Activated CD4-positive, CD25-positive, alpha-beta regulatory T cell treated with anti-CD3 and anti-CD28 coated beads, Interleukin-2, amount 50 U/mL, for 16 hours (primary cell): ENCODE data around the gene C2CD4D.

Experiments
- DNase-seq: peaks from one replicate; pipeline ENCODE4 v3.0.0-alpha.2; 2020; ENCODE audit warnings: low read depth, low spot score

C2CD4D gene

DNA sequence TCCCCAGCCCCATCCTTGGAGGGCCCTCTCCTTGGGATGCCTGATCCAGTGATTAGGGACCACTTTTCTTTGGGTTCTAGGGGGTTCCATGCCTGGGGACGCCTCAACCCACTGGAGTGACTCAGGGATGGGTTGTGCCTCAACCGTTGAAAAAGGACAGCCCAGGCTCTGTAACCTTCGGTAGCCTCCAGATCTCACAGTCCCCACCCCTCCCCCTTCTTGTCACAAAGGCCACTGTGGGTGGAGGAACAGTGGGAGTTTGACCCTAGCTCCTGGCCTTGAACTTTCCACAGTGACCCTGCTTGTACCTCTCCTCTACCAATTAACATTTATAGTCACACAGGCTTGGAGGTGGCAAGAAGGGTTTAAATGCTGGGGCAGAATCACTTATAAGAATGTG, 5.4 kb downstream of the C2CD4D start:
- DNase-seq: no peak

GRCh38 chr1:151833172-151833900, 6.3 kb downstream of the C2CD4D start:
- DNase-seq: no peak

DNA sequence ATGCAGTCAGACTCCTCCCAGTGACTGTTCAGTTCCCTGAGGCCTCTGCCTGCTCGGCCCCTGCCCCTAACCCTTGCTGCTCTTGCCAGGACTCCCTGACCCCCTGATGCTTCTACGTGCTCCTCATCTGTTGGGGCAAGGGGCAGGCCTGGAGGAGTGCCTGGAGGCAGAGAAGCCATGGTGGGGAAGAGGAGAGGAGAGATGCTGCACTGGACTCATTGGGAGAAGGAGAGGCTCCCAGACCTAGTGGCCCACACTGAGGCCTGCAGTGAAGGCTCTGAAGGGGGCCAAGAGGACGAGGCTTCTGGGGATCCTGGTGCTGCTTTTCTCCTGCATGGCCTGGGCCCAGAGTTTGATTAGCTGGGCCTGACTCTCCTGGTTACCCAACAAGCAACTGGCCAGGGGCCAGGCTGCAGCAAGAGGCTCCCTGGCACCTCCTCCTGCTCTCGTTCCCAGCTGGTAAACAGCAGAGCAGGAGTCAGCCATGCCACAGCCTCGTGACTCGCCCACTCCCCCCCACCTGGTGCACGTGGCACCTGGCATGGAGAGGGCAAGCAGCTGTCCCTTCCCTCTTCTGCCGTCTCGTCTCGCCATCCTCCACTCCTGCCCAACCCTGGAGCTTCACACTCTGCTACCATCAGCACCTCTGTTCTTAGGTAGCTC, 7.2 kb downstream of the C2CD4D start:
- no peak for DNase-seq

DNA sequence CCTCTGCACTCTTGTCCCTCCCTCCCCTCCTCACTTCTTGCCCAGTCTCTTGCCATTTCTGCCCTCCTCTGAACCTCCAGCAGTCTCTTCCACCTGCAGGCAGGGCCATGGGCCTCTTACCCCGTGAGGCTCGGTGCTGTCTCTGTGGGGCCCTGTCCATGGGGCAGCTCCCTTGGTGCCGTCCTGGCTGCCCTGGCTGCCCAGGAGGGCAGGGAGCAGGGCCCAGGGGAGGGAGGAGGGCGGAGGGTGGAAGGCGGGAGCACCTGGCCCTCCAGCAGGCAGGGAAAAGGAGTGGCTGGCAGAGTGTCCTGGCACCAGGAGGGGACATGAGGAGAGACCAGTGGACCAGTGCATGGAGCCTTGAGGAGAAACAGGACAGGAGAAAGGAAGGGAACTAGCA, 8.0 kb downstream of the C2CD4D start, which contains the start of gene RORC:
TSS of gene RORC (minus strand) at position 198 of the 400 bp plus-strand sequence. CDS start at position 160, 38 bp downstream.
- no peak for DNase-seq

- DNase-seq: no peak
These were observed 8.4 kb downstream of the C2CD4D start for GRCh38 chr1:151831256-151831591.

GRCh38 chr1:151830055-151830454, 9.6 kb downstream of the C2CD4D start:
- no peak for DNase-seq

GRCh38 chr1:151829352-151830046, 10.1 kb downstream of the C2CD4D start:
- no peak for DNase-seq

DNA sequence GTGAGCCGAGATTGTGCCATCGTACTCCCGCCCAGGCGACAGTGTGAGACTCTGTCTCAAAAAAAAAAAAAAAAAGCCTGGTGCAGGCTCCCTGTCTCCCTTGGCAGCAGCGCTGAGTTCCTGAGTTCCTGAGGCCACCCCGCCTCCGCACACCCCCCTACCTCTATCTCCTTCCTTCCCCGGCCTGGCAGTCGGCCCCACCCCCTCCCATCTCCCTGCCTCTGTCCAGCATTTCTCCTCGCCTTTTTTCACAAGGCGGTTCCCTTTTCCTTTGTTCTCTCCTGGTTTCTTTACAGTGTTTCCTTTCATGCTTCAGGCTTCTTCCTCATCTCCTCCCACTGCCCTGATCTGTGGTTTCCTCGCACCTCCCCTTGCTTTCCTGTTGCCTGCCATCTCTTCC, 10.7 kb downstream of the C2CD4D start:
- no peak for DNase-seq

GRCh38 chr1:151827853-151828252, 11.8 kb downstream of the C2CD4D start:
- DNase-seq: no peak

DNA sequence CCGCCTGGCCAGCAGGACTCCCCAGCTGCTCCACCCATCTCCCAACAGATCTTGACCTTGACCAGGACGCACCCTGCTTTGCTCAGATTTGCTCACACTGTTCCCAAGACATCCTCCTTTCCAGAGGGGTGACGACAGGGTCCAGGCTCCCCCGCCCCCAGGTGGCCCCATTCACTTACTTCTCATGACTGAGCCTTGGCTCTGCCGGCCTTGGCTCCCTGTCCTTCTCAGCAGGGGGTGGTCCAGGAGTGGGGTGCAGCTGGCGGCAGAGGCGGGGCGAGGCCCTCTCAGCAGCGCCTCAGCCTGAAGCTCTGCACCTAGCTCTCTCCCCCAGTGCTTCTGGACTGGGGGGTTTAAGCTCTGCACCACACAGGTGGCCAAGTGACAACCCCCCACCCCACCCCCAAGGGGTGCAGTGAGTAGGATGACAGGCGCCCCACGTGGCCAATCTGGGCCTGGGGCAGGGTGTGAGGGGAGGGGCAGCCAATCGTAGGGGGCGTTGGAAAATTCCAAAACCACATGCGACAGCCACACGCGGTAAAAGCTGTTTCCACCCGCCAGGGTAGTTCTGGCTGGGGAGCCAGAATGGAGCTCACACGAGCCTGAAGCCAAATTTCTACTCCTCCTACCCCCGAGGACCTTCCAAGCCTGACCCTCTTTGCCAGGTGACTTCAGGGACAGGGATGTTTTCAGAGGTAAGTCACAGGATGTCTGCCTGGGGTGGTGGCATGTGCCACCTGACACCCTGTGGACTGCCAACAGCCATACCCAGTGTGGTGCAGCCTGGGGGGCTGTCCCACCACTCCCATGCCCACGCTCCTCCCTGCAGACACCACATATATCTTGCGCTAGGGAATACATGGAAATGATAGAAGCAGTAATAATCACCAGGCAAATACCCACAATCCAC, 13.6 kb downstream of the C2CD4D start:
- no peak for DNase-seq

DNA sequence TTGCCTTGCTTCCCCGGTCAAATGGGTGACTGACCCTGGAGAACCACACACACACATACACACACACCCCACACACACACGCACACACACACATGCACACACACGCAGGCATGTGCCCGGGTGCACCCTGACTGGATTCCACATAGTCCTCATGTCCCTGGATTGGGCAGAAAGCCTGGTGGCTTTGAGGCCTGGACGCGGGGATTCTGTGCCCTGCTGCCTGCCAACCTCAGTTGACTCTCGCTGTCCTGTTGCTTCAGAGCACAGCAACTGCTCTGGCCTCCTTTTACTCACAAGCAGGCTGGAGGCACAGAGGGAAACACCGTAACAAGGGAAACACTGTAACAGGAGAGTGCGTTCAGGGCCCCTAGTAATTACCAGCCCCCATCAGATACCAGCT, 14.4 kb downstream of the C2CD4D start:
- DNase-seq: no peak

- no peak for DNase-seq
These were observed 16.4 kb downstream of the C2CD4D start for GRCh38 chr1:151823175-151823574.

GRCh38 chr1:151822404-151822803, 17.2 kb downstream of the C2CD4D start:
- no peak for DNase-seq

GRCh38 chr1:151820940-151821339, 18.7 kb downstream of the C2CD4D start:
- no peak for DNase-seq

GRCh38 chr1:151819976-151820623, 19.5 kb downstream of the C2CD4D start:
- DNase-seq: no peak

DNA sequence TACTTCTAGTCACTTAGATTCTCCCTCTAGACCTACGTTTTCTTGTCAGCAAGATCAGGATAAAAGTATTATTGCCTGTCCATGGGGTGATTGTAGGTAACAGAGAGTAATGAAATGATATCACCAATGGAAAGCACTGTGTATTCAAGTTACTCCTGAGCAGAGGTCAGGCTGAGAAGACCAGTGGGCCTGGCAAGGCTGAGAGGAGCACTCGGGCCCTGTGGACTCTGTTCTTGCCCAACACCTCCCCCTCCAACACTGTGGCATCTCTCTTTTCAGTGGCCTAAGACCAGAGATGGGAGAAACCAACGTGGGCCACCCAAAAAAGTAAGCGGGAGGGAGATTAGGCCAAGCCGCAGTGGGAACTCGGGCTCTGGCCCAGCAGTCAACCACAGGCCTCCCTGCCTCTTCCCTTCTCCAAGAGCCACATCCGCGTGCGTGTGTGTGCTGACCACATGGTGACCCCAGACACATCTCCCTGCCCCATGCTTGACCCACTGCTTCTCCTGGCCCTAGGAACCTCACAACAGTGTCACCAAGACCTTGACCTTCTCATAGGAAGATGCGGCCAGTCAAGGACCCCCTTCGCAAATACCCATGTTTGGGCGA, 20.3 kb downstream of the C2CD4D start:
- no peak for DNase-seq

DNA sequence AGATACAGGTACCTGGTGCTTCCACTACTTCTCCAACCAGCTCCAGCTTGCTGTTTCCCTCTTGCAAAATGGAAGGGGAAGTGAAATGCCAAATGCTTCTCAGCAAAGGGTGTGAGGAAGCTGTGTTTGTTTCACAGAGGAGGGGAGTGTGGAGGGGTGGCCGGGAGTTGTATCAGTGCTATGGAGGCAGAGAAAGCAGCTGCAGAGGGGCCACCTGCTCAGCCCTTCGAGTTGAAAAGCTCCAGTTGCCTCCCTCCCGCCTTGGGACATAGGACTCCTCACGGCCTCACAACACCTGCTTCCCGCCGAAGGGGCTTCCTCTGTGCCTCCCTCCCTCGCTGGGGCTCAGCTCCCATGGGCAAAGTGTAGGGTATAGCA, 22.3 kb downstream of the C2CD4D start:
- no peak for DNase-seq

DNA sequence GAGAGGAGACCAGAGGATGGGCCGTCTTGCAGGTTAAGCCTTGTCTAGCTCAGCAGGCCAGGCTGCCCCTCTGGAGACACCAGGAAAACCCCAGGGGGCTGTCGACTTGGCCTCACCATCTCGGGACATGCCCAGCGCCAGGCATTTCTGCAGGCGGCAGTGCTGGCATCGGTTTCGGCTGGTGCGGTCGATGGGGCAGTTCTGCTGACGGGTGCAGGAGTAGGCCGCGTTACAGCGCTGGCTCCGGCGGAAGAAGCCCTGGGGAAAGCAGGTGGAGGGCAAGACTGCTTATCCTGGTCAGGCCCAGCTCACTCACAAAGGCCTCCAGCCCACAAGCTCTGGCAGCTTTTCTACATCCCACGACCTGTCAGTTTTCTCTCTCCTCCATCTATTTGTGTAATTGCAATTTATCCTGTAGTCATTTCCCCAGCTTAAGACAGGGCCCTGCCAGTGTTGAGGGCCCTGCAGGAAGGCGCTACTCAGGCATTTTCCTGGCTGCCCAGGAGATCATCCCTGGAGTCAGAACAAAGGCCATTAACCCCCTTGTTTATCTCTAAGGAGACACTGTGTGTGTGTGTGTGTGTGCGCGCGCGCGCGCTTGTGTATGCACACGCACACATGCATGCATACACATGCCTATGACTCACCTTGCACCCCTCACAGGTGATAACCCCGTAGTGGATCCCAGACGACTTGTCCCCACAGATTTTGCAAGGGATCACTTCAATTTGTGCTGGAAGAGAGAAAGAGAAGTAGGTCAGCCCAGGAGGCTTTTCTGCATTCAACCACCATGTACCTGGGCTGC, 22.9 kb downstream of the C2CD4D start:
- DNase-seq: no peak

- DNase-seq: no peak
These were observed 23.8 kb downstream of the C2CD4D start for GRCh38 chr1:151815716-151816327.
